CD14-positive monocyte (primary cell): ENCODE measurements around the gene OAF. TPM values are rescaled to one million over a fixed set of nuclear protein-coding genes. Genes with fewer than 3 reads are reported as not detected.
A peak's percentile ranks its signal among the peaks of the same experiment; 100 is the strongest.

Experiments
- DNase-seq, 3 donors: peaks; one replicate each; pipeline ENCODE4 v3.0.0-alpha.2; 2011 to 2022
- H2AFZ ChIP-seq: 2 replicates; pipeline ENCODE4 v1.6.0; 2012; ENCODE audit warnings: mild to moderate bottlenecking, low read depth, low read length, inconsistent platforms; ENCODE audit not compliant: insufficient read depth, poor library complexity, severe bottlenecking
- H3K27ac ChIP-seq, 2 donors: 1 replicate in 1 of 2; 2 replicates in 1 of 2; pipeline ENCODE4 v1.5.1; 2012 to 2013; ENCODE audit warnings: low read length in 2 of 2, control low read depth in 1 of 2, inconsistent platforms in 1 of 2, low read depth in 1 of 2, mild to moderate bottlenecking in 1 of 2
- H3K27me3 ChIP-seq, 2 donors: one replicate each; pipeline versions ENCODE4 v1.6.0 to v1.6.1; 2011 to 2013; ENCODE audit warnings: low read length in 2 of 2; ENCODE audit not compliant: control insufficient read depth in 2 of 2, insufficient read depth in 2 of 2
- H3K36me3 ChIP-seq, 2 donors: replicated peaks in 1 of 2; 1 replicate in 1 of 2; 2 replicates in 1 of 2; pipeline versions ENCODE4 v1.5.1 to v1.6.1; 2012 to 2013; ENCODE audit warnings: low read length in 2 of 2, control low read depth in 1 of 2, inconsistent platforms in 1 of 2, mild to moderate bottlenecking in 1 of 2; ENCODE audit not compliant: insufficient read depth in 2 of 2, control insufficient read depth in 1 of 2
- H3K4me1 ChIP-seq, 2 donors: 1 replicate in 1 of 2; 2 replicates in 1 of 2; pipeline versions ENCODE4 v1.5.1 to v1.6.1; 2012 to 2013; ENCODE audit warnings: low read length in 2 of 2, control low read depth in 1 of 2, inconsistent platforms in 1 of 2, mild to moderate bottlenecking in 1 of 2, moderate library complexity in 1 of 2; ENCODE audit not compliant: insufficient read depth in 2 of 2, control insufficient read depth in 1 of 2
- H3K4me2 ChIP-seq: replicated peaks from 2 replicates; pipeline ENCODE3; 2012; ENCODE audit warnings: low read length, moderate library complexity, mild to moderate bottlenecking; ENCODE audit not compliant: poor library complexity, severe bottlenecking; ENCODE audit errors: extremely low read depth
- H3K4me3 ChIP-seq, 3 experiments: fragments of 200-600 bp in 1 of 3; sonication (generic) in 1 of 3; replicated peaks in 1 of 3; 1 replicate in 2 of 3; 2 replicates in 1 of 3; pipeline ENCODE4 v1.5.1; 2011 to 2013; ENCODE audit warnings: low read length in 3 of 3, mild to moderate bottlenecking in 3 of 3, control low read depth in 2 of 3, low read depth in 2 of 3, inconsistent platforms in 1 of 3, moderate library complexity in 1 of 3
- H3K79me2 ChIP-seq: 2 replicates; pipeline ENCODE4 v1.6.0; 2012; ENCODE audit warnings: mild to moderate bottlenecking, control low read depth, inconsistent platforms, low read length, moderate library complexity; ENCODE audit not compliant: insufficient read depth
- H3K9ac ChIP-seq: 2 replicates; pipeline ENCODE4 v1.6.0; 2017; ENCODE audit warnings: low read length, mild to moderate bottlenecking; ENCODE audit not compliant: insufficient read depth, poor library complexity, severe bottlenecking
- H3K9me3 ChIP-seq, 2 donors: replicated peaks in 1 of 2; 1 replicate in 1 of 2; 2 replicates in 1 of 2; pipeline versions ENCODE4 v1.5.1 to v1.6.1; 2012 to 2013; ENCODE audit warnings: low read length in 2 of 2, control low read depth in 1 of 2; ENCODE audit not compliant: control insufficient read depth in 1 of 2, insufficient read depth in 1 of 2
- H4K20me1 ChIP-seq: 2 replicates; pipeline ENCODE4 v1.6.0; 2012; ENCODE audit warnings: mild to moderate bottlenecking, low read length, control low read depth, moderate library complexity; ENCODE audit not compliant: insufficient read depth
- H3K27ac Mint-ChIP-seq, 7 donors: one replicate each; pipeline ENCODE4 v1.8.0; 2020; ENCODE audit warnings: mild to moderate bottlenecking in 7 of 7, mixed read lengths in 7 of 7, moderate library complexity in 6 of 7, inconsistent platforms in 2 of 7
- H3K27me3 Mint-ChIP-seq, 3 donors: one replicate each; pipeline ENCODE4 v1.8.0; 2021 to 2022; ENCODE audit warnings: low read depth in 3 of 3, mild to moderate bottlenecking in 3 of 3, mixed read lengths in 3 of 3, moderate library complexity in 3 of 3, inconsistent platforms in 1 of 3
- H3K36me3 Mint-ChIP-seq, 2 donors: one replicate each; pipeline ENCODE4 v1.8.0; 2020; ENCODE audit warnings: mixed read lengths in 2 of 2, inconsistent platforms in 1 of 2, mild to moderate bottlenecking in 1 of 2
- H3K4me1 Mint-ChIP-seq: one replicate; pipeline ENCODE4 v1.8.0; 2020; ENCODE audit warnings: mild to moderate bottlenecking, mixed read lengths
- H3K4me3 Mint-ChIP-seq, 2 donors: one replicate each; pipeline ENCODE4 v1.8.0; 2020; ENCODE audit warnings: mild to moderate bottlenecking in 2 of 2, mixed read lengths in 2 of 2, moderate library complexity in 1 of 2
- H3K9me3 Mint-ChIP-seq, 7 donors: one replicate each; pipeline ENCODE4 v1.8.0; 2020 to 2022; ENCODE audit warnings: mixed read lengths in 7 of 7, mild to moderate bottlenecking in 6 of 7, moderate library complexity in 6 of 7, inconsistent platforms in 2 of 7
- CTCF ChIP-seq: fragments of 200-600 bp; IDR thresholded peaks from one replicate; pipeline ENCODE4 v1.8.0; 2022; ENCODE audit warnings: antibody characterized with exemption, mild to moderate bottlenecking
- WGBS: methylation state at CpG from one replicate; pipeline ENCODE4 v1.1.5; 2013; ENCODE audit warnings: missing lambda C conversion rate; ENCODE audit not compliant: insufficient coverage; 5-methylcytosine and 5-hydroxymethylcytosine counted together
- intact Hi-C, 2 donors: fragments of 100-400 bp; cut with micrococcal nuclease; formaldehyde crosslinking; loops; one replicate each; pipeline versions ENCODE4 v1.15.0 to v1.15.1; 2023
- polyA plus RNA-seq, 3 donors: library from polyadenylated mRNA; depleted of rRNA in 1 of 3; unstranded in 2 of 3; stranded (reverse) in 1 of 3; fragments of 300-500 nt in 2 of 3; fragments of >200 nt in 1 of 3; fragmentation: Illumina TruSeq in 2 of 3; gene quantifications; 1 replicate in 2 of 3; 2 replicates in 1 of 3; pipeline ENCODE4 v1.2.3, GENCODE V29; 2012 to 2021

OAF gene
- polyA plus RNA-seq, 3 donors, result 31.5 to 57.2 (median 49.2) TPM

- intact Hi-C loops, result loop anchor here (5.0 kb wide), 1 partner anchor 132 kb away; no protein-coding TSS in a partner anchor
- no peak for DNase-seq
- no peak overlapping the region for H3K27ac ChIP-seq
- H3K4me2 ChIP-seq, result no peak overlapping the region
- peaks cover 24% of the 10 kb centered on the region for H3K4me1 Mint-ChIP-seq
- H2AFZ ChIP-seq, result no peak overlapping the region
- no peaks in the 10 kb centered on the region for H4K20me1 ChIP-seq
- H3K79me2 ChIP-seq, result no peaks in the 10 kb centered on the region
- peaks cover 0 to 6% of the 10 kb centered on the region in 2 donors for H3K9me3 ChIP-seq
- no peak overlapping the region for H3K4me3 ChIP-seq
- 41% methylated on average over 22 of the region's 27 CpGs for WGBS
- peak overlapping the region in 1 of 2 donors; percentile 87 for H3K4me3 Mint-ChIP-seq
- peaks cover 33 to 78% of the 10 kb centered on the region in 2 donors for H3K27me3 ChIP-seq
- H3K27ac Mint-ChIP-seq, result no peak overlapping the region
- H3K9ac ChIP-seq, result no peak overlapping the region
- H3K36me3 Mint-ChIP-seq, result peaks cover 0 to 3% of the 10 kb centered on the region in 2 donors
- peaks cover 19 to 31% of the 10 kb centered on the region in 2 donors for H3K4me1 ChIP-seq
- H3K27me3 Mint-ChIP-seq, result peaks cover 67 to 91% (median 81%) of the 10 kb centered on the region in 3 donors
- peaks cover 2 to 11% (median 7%) of the 10 kb centered on the region in 7 donors for H3K9me3 Mint-ChIP-seq
- TF ChIP-seq CTCF, result no peak
- no peaks in the 10 kb centered on the region for H3K36me3 ChIP-seq
Observed at GRCh38 chr11:120169981-120170698, 40.7 kb upstream of the OAF start.

- Histone ChIP-seq H3K27me3 (peaks cover 29 to 83% of the 10 kb centered on the region in 2 donors), H4K20me1 (no peaks in the 10 kb centered on the region), H3K36me3 (no peaks in the 10 kb centered on the region), H3K9ac (no peak overlapping the region), H3K4me2 (no peak overlapping the region), H2AFZ (no peak overlapping the region), H3K4me3 (no peak overlapping the region), H3K4me1 (peaks cover 19 to 31% of the 10 kb centered on the region in 2 donors), H3K79me2 (no peaks in the 10 kb centered on the region), H3K27ac (no peak overlapping the region), H3K9me3 (peaks cover 0 to 4% of the 10 kb centered on the region in 2 donors)
- Mint-ChIP-seq H3K27ac (no peak overlapping the region), H3K27me3 (peaks cover 67 to 87% (median 82%) of the 10 kb centered on the region in 3 donors), H3K4me3 (peak overlapping the region in 1 of 2 donors; percentile 87), H3K9me3 (peaks cover under 1 to 7% (median 4%) of the 10 kb centered on the region in 7 donors), H3K4me1 (peaks cover 24% of the 10 kb centered on the region), H3K36me3 (peaks cover 0 to 3% of the 10 kb centered on the region in 2 donors)
- DNase-seq, result no peak
- WGBS, result 78% methylated on average over 9 of the region's 12 CpGs
- no peak for TF ChIP-seq CTCF
- intact Hi-C loops, result loop anchor here (5.0 kb wide), 1 partner anchor 132 kb away; no protein-coding TSS in a partner anchor
Observed at GRCh38 chr11:120170741-120171261, 40.0 kb upstream of the OAF start.
